ENCODE data around the gene CNTLN. TPM values are rescaled to one million over a fixed set of nuclear protein-coding genes. Genes with fewer than 3 reads are reported as not detected.
"Not testable (repeated sequence)": the region's sequence is repeated elsewhere in the genome, so short reads cannot be mapped to it uniquely, and the experiment has no call there.

Gene CNTLN
- total RNA-seq, 1 donor from 2014 or later = 14.1 TPM

- Mint-ChIP-seq H3K27ac (no peak overlapping the region), H3K27me3 (no peaks in the 10 kb centered on the region), H3K4me3 (no peak overlapping the region), H3K4me1 (ENCODE audit: unreplicated experiment) (no peaks in the 10 kb centered on the region), H3K36me3 (peaks cover 26% of the 10 kb centered on the region), H3K9me3 (no peaks in the 10 kb centered on the region)
- no peak for DNase-seq (ENCODE audit: extremely low spot score, unreplicated experiment)
- no peak for TF ChIP-seq CTCF (conservative IDR thresholded peaks at IDR 0.05)
These were observed 24.6 kb downstream of the CNTLN start for GRCh38 chr9:17159469-17159868.

GRCh38 chr9:17160327-17160726 is 25.5 kb downstream of the CNTLN start:
- peaks cover 20% of the 10 kb centered on the region for H3K36me3 Mint-ChIP-seq
- no peak overlapping the region for H3K4me3 Mint-ChIP-seq
- no peaks in the 10 kb centered on the region for H3K27me3 Mint-ChIP-seq
- no peak for TF ChIP-seq CTCF (conservative IDR thresholded peaks at IDR 0.05)
- H3K4me1 Mint-ChIP-seq (ENCODE audit: unreplicated experiment) = no peaks in the 10 kb centered on the region
- H3K27ac Mint-ChIP-seq = no peak overlapping the region
- DNase-seq (ENCODE audit: extremely low spot score, unreplicated experiment) = no peak
- H3K9me3 Mint-ChIP-seq = no peaks in the 10 kb centered on the region

- DNase-seq (ENCODE audit: extremely low spot score, unreplicated experiment) = no peak
- Mint-ChIP-seq H3K36me3 (peaks cover 20% of the 10 kb centered on the region), H3K27ac (no peak overlapping the region), H3K4me1 (ENCODE audit: unreplicated experiment) (no peaks in the 10 kb centered on the region), H3K9me3 (no peaks in the 10 kb centered on the region), H3K4me3 (no peak overlapping the region), H3K27me3 (no peaks in the 10 kb centered on the region)
- no peak for TF ChIP-seq CTCF (conservative IDR thresholded peaks at IDR 0.05)
These were observed 30.9 kb downstream of the CNTLN start for GRCh38 chr9:17165764-17166163.

GRCh38 chr9:17166346-17166745 is 31.5 kb downstream of the CNTLN start:
- Mint-ChIP-seq H3K27me3 (no peaks in the 10 kb centered on the region), H3K36me3 (peaks cover 20% of the 10 kb centered on the region), H3K9me3 (peaks cover 4% of the 10 kb centered on the region), H3K27ac (no peak overlapping the region), H3K4me3 (no peak overlapping the region), H3K4me1 (ENCODE audit: unreplicated experiment) (no peaks in the 10 kb centered on the region)
- no peak for DNase-seq (ENCODE audit: extremely low spot score, unreplicated experiment)
- TF ChIP-seq CTCF (conservative IDR thresholded peaks at IDR 0.05) = no peak

- Mint-ChIP-seq H3K36me3 (peaks cover 13% of the 10 kb centered on the region), H3K9me3 (peaks cover 6% of the 10 kb centered on the region), H3K27me3 (no peaks in the 10 kb centered on the region), H3K4me3 (no peak overlapping the region), H3K27ac (no peak overlapping the region), H3K4me1 (ENCODE audit: unreplicated experiment) (no peaks in the 10 kb centered on the region)
- DNase-seq (ENCODE audit: extremely low spot score, unreplicated experiment) = no peak
- TF ChIP-seq CTCF (conservative IDR thresholded peaks at IDR 0.05) = no peak
These were observed 36.7 kb downstream of the CNTLN start for GRCh38 chr9:17171309-17172094.

- DNase-seq (ENCODE audit: extremely low spot score, unreplicated experiment); H3K4me1 Mint-ChIP-seq (ENCODE audit: unreplicated experiment); H3K27ac Mint-ChIP-seq; H3K9me3 Mint-ChIP-seq; H3K27me3 Mint-ChIP-seq; H3K4me3 Mint-ChIP-seq; H3K36me3 Mint-ChIP-seq: not testable (repeated sequence)
These were observed 42.7 kb downstream of the CNTLN start for GRCh38 chr9:17177496-17177895.
